Stimulated activated CD4-positive, alpha-beta T cell treated with anti-CD3 and anti-CD28 coated beads, Interleukin-15, amount 100 ng/mL, for 48 hours (primary cell): ENCODE data around the gene RNF166.
A peak's percentile ranks its signal among the peaks of the same experiment; 100 is the strongest.
"Not testable (repeated sequence)": the region's sequence is repeated elsewhere in the genome, so short reads cannot be mapped to it uniquely, and the experiment has no call there.

Source experiments
- DNase-seq, 2 donors: peaks; one replicate each; pipeline ENCODE4 v3.0.0-alpha.2; 2020; ENCODE audit warnings: low read depth in 2 of 2

RNF166 gene

GRCh38 chr16:88673716-88674379, 32.4 kb downstream of the RNF166 start:
- no peak for DNase-seq

- DNase-seq = no peak
Measured at GRCh38 chr16:88672776-88673175, 33.4 kb downstream of the RNF166 start.

GRCh38 chr16:88671806-88672205, 34.4 kb downstream of the RNF166 start:
- no peak for DNase-seq

GRCh38 chr16:88669980-88670379, 36.2 kb downstream of the RNF166 start:
- no peak for DNase-seq

GRCh38 chr16:88669493-88669892, 36.7 kb downstream of the RNF166 start:
- not testable (repeated sequence) for DNase-seq

GRCh38 chr16:88667461-88667860, 38.7 kb downstream of the RNF166 start:
- DNase-seq = no peak

- no peak for DNase-seq
Measured at GRCh38 chr16:88665570-88665969, 40.6 kb downstream of the RNF166 start.

GRCh38 chr16:88665148-88665547, 41.1 kb downstream of the RNF166 start:
- no peak for DNase-seq

GRCh38 chr16:88662843-88663606, 43.2 kb downstream of the RNF166 start, which contains the start of gene MVD:
TSS of gene MVD (minus strand) at chr16:88663091. CDS start at chr16:88663080, 11 bp downstream.
- DNase-seq = peak; percentile 94

GRCh38 chr16:88662222-88662842, 43.9 kb downstream of the RNF166 start:
- no peak for DNase-seq

GRCh38 chr16:88661468-88661867, 44.7 kb downstream of the RNF166 start:
- no peak for DNase-seq

- no peak for DNase-seq
Measured at GRCh38 chr16:88659160-88659559, 47.0 kb downstream of the RNF166 start.

GRCh38 chr16:88658714-88659113, 47.5 kb downstream of the RNF166 start:
- no peak for DNase-seq

GRCh38 chr16:88657371-88657770, 48.8 kb downstream of the RNF166 start:
- DNase-seq = no peak

- DNase-seq = no peak
Measured at GRCh38 chr16:88656291-88656980, 49.8 kb downstream of the RNF166 start.

- DNase-seq = no peak
Measured at GRCh38 chr16:88655733-88656281, 50.4 kb downstream of the RNF166 start.

GRCh38 chr16:88655053-88655732, 51.0 kb downstream of the RNF166 start:
- no peak for DNase-seq

- DNase-seq = no peak
Measured at GRCh38 chr16:88654363-88655052, 51.7 kb downstream of the RNF166 start.

- no peak for DNase-seq
Measured at GRCh38 chr16:88653596-88654362, 52.4 kb downstream of the RNF166 start.

GRCh38 chr16:88653101-88653500, 53.1 kb downstream of the RNF166 start:
- DNase-seq = no peak
